Epidermal melanocyte (primary cell): ENCODE data around the gene CCL16.
"Not testable (repeated sequence)": the region's sequence is repeated elsewhere in the genome, so short reads cannot be mapped to it uniquely, and the experiment has no call there.

Experiments
- DNase-seq: peaks from one replicate; pipeline ENCODE4 v3.0.0; 2011; ENCODE audit warnings: low spot score; ENCODE audit not compliant: insufficient read length

Gene CCL16

GRCh38 chr17:35981246-35981645, at the start of gene CCL16:
Gene CCL16, minus strand, starts transcription at chr17:35981497. Its CDS starts 77 bp downstream, at chr17:35981420.
- DNase-seq = no peak

- DNase-seq = no peak
These were observed 49.7 kb upstream of the CCL16 start for GRCh38 chr17:36030956-36031355.

- DNase-seq = peak; percentile 67
These were observed 46.5 kb upstream of the CCL16 start for GRCh38 chr17:36027761-36028160.

DNA sequence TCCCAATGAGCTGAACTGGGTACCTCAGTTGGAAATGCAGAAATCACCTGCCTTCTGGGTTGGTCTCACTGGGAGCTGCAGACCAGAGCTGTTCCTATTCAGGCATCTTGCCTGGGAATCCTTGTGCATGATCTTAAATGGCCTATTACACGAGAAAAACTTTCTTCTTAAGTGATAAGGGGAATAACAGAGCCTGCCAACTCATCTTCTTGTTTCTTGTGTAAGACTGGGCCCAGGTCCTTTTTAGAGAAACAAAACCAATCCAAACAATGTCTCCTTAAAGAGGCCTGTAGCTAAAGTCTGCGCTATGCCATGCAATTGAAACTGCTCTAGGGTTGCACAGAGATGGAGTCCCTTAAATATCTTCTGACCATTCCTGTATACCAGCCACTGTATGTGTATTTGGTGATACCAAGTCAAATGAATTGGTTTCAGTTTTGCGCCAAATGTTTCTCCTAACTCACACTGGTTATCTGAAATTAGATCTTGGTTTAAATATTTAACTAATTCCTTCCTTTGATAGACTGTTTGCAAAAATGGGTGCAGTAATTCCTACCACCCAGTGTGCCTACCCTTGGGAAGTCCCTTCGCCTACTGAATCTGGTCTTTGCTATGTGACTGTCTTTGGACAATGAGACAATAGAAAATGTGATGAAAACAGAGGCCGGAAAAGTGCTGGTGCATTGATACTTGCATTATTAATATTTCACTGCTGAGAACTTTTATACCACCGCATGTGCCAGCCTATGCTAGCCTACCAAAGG, 43.0 kb upstream of the CCL16 start:
- no peak for DNase-seq

- DNase-seq = no peak
These were observed 38.1 kb upstream of the CCL16 start for GRCh38 chr17:36019423-36019822.

DNA sequence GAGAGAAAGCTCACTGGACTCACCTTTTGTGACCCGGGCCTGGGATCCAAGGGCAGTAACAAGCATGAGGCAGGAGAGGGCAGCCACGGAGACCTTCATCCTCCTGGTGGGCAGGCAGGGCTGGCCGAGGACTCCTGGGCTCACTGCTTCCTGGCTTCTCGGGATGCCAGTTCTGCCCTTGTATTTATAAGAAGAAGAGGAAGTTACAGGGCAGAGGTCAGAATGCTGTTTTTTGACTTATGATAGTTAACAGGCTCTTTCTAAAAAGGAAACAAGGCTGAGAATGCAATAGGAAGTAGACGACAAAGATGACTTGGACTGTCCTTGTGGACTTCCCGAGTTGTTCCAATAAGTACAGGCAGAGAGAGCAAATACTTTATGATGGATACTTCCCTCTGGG, 36.5 kb upstream of the CCL16 start, which contains the start of gene CCL23:
Gene CCL23, minus strand, starts transcription at position 174 of the 400 bp plus-strand sequence. Its CDS starts 75 bp downstream, at position 99.
- DNase-seq = no peak

DNA sequence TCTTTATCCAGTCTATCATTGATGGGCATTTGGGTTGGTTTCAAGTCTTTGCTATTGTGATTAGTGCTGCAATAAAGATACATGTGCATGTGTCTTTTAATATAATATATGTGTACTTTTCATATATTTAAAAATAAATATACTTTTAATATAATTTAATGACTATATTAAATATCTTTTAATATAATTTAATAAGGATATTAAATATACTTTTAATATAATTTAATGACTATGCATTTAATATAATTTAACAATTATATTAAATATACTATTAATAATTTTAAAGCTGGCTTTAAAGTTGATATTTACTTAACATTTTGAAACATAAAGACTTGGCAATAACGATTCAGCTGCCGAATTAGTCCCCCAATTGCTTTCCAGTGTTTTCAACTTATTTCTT, 35.3 kb upstream of the CCL16 start:
- DNase-seq = no peak

DNA sequence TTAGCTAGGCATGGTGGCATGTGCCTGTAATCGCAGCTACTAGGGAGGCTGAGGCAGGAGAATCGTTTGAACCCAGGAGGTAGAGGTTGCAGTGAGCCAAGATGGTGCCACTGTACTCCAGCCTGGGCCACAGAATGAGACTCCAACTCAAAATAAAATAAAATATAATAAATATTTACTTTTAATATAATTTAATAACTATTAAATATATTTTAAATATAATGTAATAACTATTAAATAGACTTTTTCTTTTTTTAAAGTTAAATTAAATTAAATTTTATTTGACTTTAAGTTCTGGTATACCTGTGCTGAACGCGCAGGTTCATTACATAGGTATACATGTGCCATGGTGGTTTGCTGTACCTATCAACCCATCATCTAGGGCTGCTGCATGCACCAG, 34.6 kb upstream of the CCL16 start:
- not testable (repeated sequence) for DNase-seq

- DNase-seq = no peak
These were observed 33.6 kb upstream of the CCL16 start for GRCh38 chr17:36014946-36015345.

DNA sequence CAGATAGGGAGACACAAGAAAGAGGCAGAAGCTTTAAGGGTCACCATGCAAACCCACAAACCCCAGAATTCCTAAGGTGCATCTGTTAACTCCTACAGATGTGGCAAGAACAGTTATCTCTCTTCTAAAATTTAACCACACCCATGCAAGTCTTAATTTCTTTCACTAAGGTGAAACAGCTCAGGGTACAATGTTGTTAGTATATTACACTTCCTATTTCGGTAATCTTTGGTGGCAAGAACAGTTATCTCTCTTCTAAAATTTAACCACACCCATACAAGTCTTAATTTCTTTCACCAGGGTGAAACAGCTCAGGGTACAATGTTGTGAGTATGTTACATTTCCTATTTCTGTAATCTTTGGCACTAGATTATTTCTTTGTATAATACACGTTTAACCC, 29.9 kb upstream of the CCL16 start:
- no peak for DNase-seq

DNA sequence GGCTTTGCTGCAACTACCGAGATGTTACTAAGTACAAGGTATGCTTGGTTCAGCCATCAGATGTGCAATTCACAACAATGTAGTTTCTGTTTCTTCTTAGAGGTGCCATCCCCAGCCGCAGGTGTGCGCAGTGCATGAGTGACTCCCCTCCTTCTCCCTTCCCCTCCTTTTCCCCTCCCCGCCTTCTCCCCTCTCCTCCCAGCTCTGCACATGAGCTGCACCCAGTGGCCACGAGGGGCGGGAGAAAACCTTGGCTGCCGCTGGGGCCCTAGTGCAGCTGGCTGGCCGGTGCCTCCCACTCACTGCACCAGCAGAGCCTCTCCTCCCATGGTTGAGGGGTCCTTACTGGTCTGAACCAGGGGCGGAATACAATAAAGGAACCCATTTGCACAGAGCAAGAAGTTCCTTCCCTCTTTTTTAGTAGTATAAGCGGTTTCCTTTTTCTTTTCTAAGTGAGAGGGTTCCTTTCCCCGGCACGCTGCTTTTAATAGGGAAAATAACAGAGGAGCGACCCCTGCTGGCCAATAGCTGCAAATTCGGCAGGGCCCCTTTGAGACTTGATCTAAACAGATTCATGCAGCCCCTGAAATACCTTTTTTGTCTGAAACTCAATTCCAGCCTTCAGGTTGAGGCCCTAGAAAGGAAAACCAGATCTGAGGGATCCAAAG, 27.8 kb upstream of the CCL16 start:
- no peak for DNase-seq

DNA sequence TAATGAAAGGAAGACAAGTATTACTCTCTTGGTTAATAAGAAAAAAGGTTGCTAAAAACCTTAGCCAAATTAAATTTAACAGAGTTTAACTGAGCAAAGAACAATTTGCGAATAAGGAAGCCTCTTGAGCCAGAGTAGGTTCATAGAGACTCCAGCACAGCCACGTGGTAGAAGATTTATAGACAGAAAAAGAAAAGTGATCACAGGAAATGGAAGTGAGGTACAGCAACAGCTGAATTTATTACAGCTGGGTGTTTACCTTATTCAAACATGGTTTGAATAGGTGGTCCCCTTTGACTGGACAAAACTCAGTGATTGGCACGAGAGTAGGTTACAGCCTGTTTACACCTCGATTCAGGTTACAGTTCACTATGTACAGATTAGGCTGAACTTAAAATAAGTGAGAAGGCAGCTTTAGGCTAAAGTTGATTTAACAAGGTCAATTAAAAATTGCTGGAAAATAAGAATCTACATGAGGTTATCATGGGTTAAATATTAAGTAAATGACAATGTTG, 23.4 kb upstream of the CCL16 start:
- no peak for DNase-seq

DNA sequence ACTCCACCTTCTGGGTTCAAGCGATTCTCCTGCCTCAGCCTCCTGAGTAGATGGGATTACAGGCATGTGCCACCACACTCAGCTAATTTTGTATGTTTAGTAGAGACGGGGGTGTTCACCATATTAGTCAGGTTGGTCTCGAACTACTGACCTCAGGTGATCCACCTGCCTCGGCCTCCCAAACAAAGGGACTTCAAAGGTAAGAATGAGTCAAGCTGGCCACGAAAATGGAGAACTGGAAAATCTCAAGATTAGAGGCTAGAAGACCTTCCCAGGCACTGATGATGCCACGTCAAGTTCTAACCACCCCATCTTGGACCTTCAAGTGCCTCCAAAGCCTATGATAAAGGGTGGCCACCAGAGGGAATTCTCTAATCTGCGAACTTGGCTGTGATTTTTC, 21.3 kb upstream of the CCL16 start:
- no peak for DNase-seq

GRCh38 chr17:36001862-36002603, 20.7 kb upstream of the CCL16 start:
- DNase-seq = no peak

DNA sequence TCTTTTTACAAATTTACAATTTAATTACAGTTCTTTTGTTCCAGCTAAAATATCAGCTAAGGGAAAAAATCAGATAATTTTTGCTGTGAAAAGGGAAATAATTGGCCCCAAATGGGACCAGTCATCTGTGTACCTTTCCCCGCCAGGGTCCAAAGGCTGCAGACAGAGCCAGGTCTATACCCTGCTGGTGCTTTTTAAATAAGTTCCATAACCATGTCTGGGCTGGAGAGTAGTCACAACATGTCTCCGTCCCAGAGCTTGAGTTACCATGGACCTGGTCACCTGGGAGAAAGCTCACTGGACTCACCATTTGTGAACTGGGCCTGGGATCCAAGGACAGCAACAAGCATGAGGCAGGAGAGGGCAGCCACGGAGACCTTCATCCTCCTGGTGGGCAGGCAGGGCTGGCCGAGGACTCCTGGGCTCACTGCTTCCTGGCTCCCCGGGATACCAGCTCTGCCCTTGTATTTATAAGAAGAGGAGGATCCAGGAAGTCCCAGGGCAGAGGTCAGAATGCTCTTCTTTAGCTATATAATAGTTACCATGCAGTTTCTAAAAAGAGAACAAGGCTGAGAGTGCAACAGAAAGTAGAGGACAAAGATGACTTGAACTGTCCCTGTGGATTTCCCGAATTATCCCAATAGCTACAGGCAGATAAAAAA, 19.9 kb upstream of the CCL16 start, which contains the start of gene CCL15:
Gene CCL15, minus strand, starts transcription at position 444 of the 662 bp plus-strand sequence. Its CDS starts 61 bp downstream, at position 383.
- no peak for DNase-seq

DNA sequence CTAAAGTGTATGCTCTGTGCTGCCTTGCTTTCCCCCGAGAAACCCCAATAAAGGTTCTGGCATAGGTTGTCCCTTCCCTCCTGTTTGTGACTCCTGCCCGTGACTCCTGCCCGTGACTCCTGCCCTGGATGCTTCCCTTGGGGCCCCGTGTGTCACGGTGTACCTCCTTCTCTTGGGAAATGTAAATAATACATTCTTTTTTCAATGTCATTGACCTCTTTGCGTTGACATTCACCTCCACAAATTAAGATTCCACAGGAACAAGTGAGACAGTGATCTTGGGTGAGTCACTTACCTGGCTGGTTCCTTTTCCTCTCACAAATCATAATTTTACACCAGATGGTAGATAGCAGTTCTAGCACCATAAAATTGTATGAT, 19.4 kb upstream of the CCL16 start:
- DNase-seq = no peak

DNA sequence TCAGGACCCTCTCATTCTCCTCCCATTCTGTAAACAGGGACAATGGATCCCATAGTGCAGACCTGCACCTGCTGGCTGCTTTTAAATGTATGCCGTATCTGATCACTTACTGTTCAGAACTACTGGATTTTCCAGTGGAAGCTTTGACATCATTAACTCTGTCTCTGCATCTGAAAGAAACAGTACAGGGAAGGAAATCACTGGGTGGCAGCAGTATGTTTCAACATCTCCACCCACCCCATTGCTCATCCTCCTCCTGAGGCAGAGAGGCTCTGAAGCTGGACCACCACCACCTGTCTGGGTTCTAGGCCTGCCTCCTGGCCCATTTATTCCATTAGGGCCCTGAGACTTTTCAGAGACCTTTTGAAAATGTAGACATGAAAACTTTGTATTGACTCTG, 17.5 kb upstream of the CCL16 start:
- no peak for DNase-seq

- DNase-seq = no peak
These were observed 16.8 kb upstream of the CCL16 start for GRCh38 chr17:35998018-35998545.

DNA sequence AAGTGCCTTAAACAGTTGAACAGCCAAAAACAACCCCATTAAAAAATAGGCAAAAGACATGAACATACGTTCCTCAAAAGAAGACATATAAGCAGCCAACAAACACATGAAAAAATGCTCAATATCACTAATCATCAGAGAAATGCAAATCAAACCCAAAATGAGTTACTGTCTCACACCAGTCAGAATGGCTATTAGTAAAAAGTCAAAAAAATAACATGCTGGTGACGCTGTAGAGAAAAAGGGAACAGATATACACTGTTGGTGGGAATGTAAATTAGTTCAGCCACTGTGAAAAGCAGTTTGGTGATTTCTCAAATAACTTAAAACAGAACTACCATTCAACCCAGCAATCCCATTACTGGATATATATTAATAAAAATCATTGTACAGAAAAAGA, 14.0 kb upstream of the CCL16 start:
- DNase-seq = not testable (repeated sequence)

GRCh38 chr17:35991075-35991474, 9.8 kb upstream of the CCL16 start:
- no peak for DNase-seq

DNA sequence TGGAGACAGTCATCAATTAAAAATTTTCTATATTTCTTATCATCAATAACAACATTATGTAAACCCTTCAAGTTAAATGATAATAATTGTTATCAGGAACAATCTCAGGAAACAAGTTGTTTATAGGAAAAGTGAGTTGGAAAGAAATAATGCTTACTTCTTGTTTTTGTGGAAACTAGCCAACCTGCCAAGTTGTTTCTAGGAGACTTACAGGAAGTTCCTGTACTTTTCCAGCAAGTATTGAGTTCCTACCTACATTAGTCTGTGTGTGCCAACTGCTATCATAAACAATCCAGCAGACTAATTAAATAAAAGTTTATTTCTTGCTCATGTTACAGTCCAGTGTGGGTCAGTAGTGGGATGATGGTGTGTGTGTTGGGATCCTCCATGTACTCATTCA, 6.9 kb upstream of the CCL16 start:
- DNase-seq = no peak
